Adrenal gland (tissue), 5 donors: ENCODE measurements around the gene KIR2DL4.
"Not testable (repeated sequence)": the region's sequence is repeated elsewhere in the genome, so short reads cannot be mapped to it uniquely, and the experiment has no call there.

Experiments used
- CTCF ChIP-seq, 6 experiments: fragments of 450-650 bp in 4 of 6; fragments of 200-600 bp in 2 of 6; sonication (generic) in 1 of 6; IDR thresholded peaks; 1 replicate in 5 of 6; 2 replicates in 1 of 6; pipeline versions ENCODE4 v1.5.1 to v1.8.0; 2016 to 2021; ENCODE audit warnings: antibody characterized with exemption in 6 of 6, mild to moderate bottlenecking in 2 of 6, moderate library complexity in 1 of 6
- POLR2A ChIP-seq, 2 donors: fragments of 450-650 bp; IDR thresholded peaks; one replicate each; pipeline ENCODE4 v1.6.1; 2017; ENCODE audit warnings: antibody characterized with exemption in 2 of 2, mild to moderate bottlenecking in 2 of 2, moderate library complexity in 1 of 2
- donor health status: DM: no; HTN: no; CAD: no.

DNA sequence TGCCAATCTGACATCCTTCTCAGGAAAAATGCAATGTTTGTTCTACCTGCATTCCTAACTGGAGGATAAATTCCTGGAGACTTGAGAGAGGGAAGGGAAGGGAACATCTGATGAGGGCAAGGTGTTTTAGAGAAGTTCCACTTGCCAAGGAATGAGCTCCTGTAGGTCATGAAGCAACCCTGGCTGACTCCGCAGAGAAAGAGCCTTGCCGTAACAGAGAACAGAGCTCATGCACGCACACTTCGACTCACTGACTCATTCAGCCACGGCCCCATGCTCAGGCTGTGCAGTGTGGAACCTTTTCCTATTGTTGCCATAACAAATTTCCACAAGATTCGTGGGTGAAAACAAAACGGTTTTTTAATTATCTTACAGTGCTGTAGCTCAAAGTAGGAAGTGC is 24.5 kb upstream of the KIR2DL4 start:
- TF ChIP-seq CTCF, POLR2A (IDR thresholded peaks at IDR 0.05): not testable (repeated sequence)
